GM23248 (cell line): ENCODE data around the gene KRT2. TPM values are rescaled to one million over a fixed set of nuclear protein-coding genes. Genes with fewer than 3 reads are reported as not detected.

Source experiments
- DNase-seq: peaks from one replicate; pipeline ENCODE4 v3.0.0-alpha.2; 2015
- H2AFZ ChIP-seq: fragments of 200-600 bp; sonication (generic); 2 replicates; pipeline ENCODE4 v1.6.1; 2016; ENCODE audit warnings: antibody characterized with exemption
- H3F3A ChIP-seq: fragments of 200-600 bp; sonication (generic); 2 replicates; pipeline ENCODE4 v1.6.1; 2016; ENCODE audit warnings: mild to moderate bottlenecking, antibody characterized with exemption, mixed run types; ENCODE audit not compliant: insufficient read depth
- H3K27ac ChIP-seq: fragments of 200-600 bp; sonication (generic); 2 replicates; pipeline ENCODE4 v1.5.1; 2016; ENCODE audit warnings: mild to moderate bottlenecking
- H3K27me3 ChIP-seq: fragments of 200-600 bp; sonication (generic); replicated peaks from 2 replicates; pipeline ENCODE4 v1.6.1; 2016; ENCODE audit warnings: mild to moderate bottlenecking; ENCODE audit not compliant: insufficient read depth
- H3K36me3 ChIP-seq: fragments of 200-600 bp; sonication (generic); 2 replicates; pipeline ENCODE4 v1.6.1; 2016; ENCODE audit warnings: low read depth, mild to moderate bottlenecking
- H3K4me1 ChIP-seq: fragments of 200-600 bp; sonication (generic); 2 replicates; pipeline ENCODE4 v1.6.1; 2016; ENCODE audit warnings: mild to moderate bottlenecking; ENCODE audit not compliant: insufficient read depth
- H3K4me2 ChIP-seq: fragments of 200-600 bp; sonication (generic); one replicate; pipeline ENCODE4 v1.6.1; 2016; ENCODE audit warnings: mild to moderate bottlenecking; ENCODE audit not compliant: unreplicated experiment
- H3K4me3 ChIP-seq: fragments of 200-600 bp; sonication (generic); 2 replicates; pipeline ENCODE4 v1.5.1; 2016; ENCODE audit warnings: mild to moderate bottlenecking
- H3K79me2 ChIP-seq: fragments of 200-600 bp; sonication (generic); 2 replicates; pipeline ENCODE4 v1.6.1; 2016; ENCODE audit warnings: mild to moderate bottlenecking; ENCODE audit not compliant: insufficient read depth
- H3K9ac ChIP-seq: fragments of 200-600 bp; sonication (generic); 2 replicates; pipeline ENCODE4 v1.6.1; 2016; ENCODE audit warnings: mild to moderate bottlenecking
- H3K9me2 ChIP-seq: fragments of 200-600 bp; sonication (generic); 2 replicates; pipeline ENCODE4 v1.6.1; 2016; ENCODE audit warnings: mixed run types, mild to moderate bottlenecking, moderate library complexity; ENCODE audit not compliant: insufficient read depth
- H3K9me3 ChIP-seq: fragments of 200-600 bp; sonication (generic); one replicate; pipeline ENCODE4 v1.6.1; 2017; ENCODE audit warnings: low read depth
- H4K20me1 ChIP-seq: fragments of 200-600 bp; sonication (generic); 2 replicates; pipeline ENCODE4 v1.6.0; 2016; ENCODE audit not compliant: insufficient read depth
- EZH2 ChIP-seq: fragments of 200-600 bp; sonication (generic); IDR thresholded peaks from 2 replicates; pipeline ENCODE4 v1.6.1; 2018; ENCODE audit warnings: antibody characterized with exemption, mild to moderate bottlenecking; ENCODE audit not compliant: insufficient read depth, poor library complexity, severe bottlenecking
- EZH2phosphoT487 ChIP-seq: fragments of 200-600 bp; sonication (generic); IDR thresholded peaks from 2 replicates; pipeline ENCODE4 v1.6.1; 2018; ENCODE audit warnings: antibody characterized with exemption, moderate library complexity, mild to moderate bottlenecking, low read depth; ENCODE audit not compliant: insufficient read depth
- WGBS, 2 experiments: methylation state at CpG; one replicate each; pipeline ENCODE4 v1.1.6; 2015 to 2017; ENCODE audit warnings: low lambda C conversion rate in 2 of 2, low coverage in 1 of 2; ENCODE audit errors: missing lambda C conversion rate in 2 of 2; 5-methylcytosine and 5-hydroxymethylcytosine counted together
- in situ Hi-C: fragments of 300-500 bp; cut with MboI; formaldehyde crosslinking; loops from 2 replicates; pipeline ENCODE4 v1.15.0; 2020
- polyA plus RNA-seq: library from polyadenylated mRNA; unstranded; fragments of >200 nt; fragmentation: Nextera tagmentation; extraction: Ambion mirVana; gene quantifications from 2 replicates; pipeline ENCODE4 v1.2.1, GENCODE V29; 2016
- total RNA-seq: library from RNA; depleted of rRNA; stranded (reverse); fragments of >200 nt; shearing (Covaris generic); gene quantifications from 2 replicates; pipeline ENCODE4 v1.2.3, GENCODE V29; 2014

The KRT2 gene
- total and polyA plus RNA-seq, 2 experiments from 2014 or later: not detected

GRCh38 chr12:52627395-52628110 is 24.5 kb downstream of the KRT2 start:
- no peak for DNase-seq
- WGBS, 2 experiments: 14 to 25% methylated on average over 2 of the region's 2 CpGs
- H3K4me1 ChIP-seq: no peaks in the 10 kb centered on the region
- H3F3A ChIP-seq: no peaks in the 10 kb centered on the region
- H3K4me2 ChIP-seq: no peak overlapping the region
- peaks cover 64% of the 10 kb centered on the region for H3K27me3 ChIP-seq
- no peak overlapping the region for H2AFZ ChIP-seq
- no peak overlapping the region for H3K4me3 ChIP-seq
- in situ Hi-C loops: no loop called here
- no peaks in the 10 kb centered on the region for H3K36me3 ChIP-seq
- no peak overlapping the region for H3K27ac ChIP-seq
- peaks cover 3% of the 10 kb centered on the region for H3K9me3 ChIP-seq
- no peaks in the 10 kb centered on the region for H3K9me2 ChIP-seq
- no peaks in the 10 kb centered on the region for H4K20me1 ChIP-seq
- TF ChIP-seq EZH2: no peak
- no peak for TF ChIP-seq EZH2phosphoT487
- no peaks in the 10 kb centered on the region for H3K79me2 ChIP-seq
- H3K9ac ChIP-seq: no peak overlapping the region

- Histone ChIP-seq H3F3A (no peaks in the 10 kb centered on the region), H4K20me1 (no peaks in the 10 kb centered on the region), H3K79me2 (no peaks in the 10 kb centered on the region), H3K27ac (no peak overlapping the region), H3K36me3 (no peaks in the 10 kb centered on the region), H3K9me3 (peaks cover 3% of the 10 kb centered on the region), H2AFZ (no peak overlapping the region), H3K27me3 (peaks cover 42% of the 10 kb centered on the region), H3K4me1 (no peaks in the 10 kb centered on the region), H3K9ac (no peak overlapping the region), H3K9me2 (no peaks in the 10 kb centered on the region), H3K4me2 (no peak overlapping the region), H3K4me3 (no peak overlapping the region)
- no peak for TF ChIP-seq EZH2phosphoT487
- TF ChIP-seq EZH2: no peak
- in situ Hi-C loops: no loop called here
- 55 to 60% methylated on average over 5 of the region's 5 CpGs for WGBS, 2 experiments
- no peak for DNase-seq
Measured at GRCh38 chr12:52622349-52622748, 29.7 kb downstream of the KRT2 start.

GRCh38 chr12:52618866-52619265 is 33.1 kb downstream of the KRT2 start:
- Histone ChIP-seq H3K4me1 (peaks cover 8% of the 10 kb centered on the region; the same call in 1 of the 2 replicates), H3K27me3 (peaks cover 22% of the 10 kb centered on the region), H3K9me2 (no peaks in the 10 kb centered on the region), H3K4me3 (no peak overlapping the region), H3K79me2 (no peaks in the 10 kb centered on the region), H3K9me3 (peaks cover 3% of the 10 kb centered on the region), H3K4me2 (no peak overlapping the region), H2AFZ (no peak overlapping the region), H3K27ac (no peak overlapping the region), H3K9ac (no peak overlapping the region), H3F3A (no peaks in the 10 kb centered on the region), H4K20me1 (no peaks in the 10 kb centered on the region), H3K36me3 (no peaks in the 10 kb centered on the region)
- no peak for TF ChIP-seq EZH2phosphoT487
- TF ChIP-seq EZH2: no peak
- DNase-seq: no peak
- WGBS, 2 experiments: 67 to 78% methylated on average over 2 of the region's 2 CpGs
- in situ Hi-C loops: no loop called here

- no peaks in the 10 kb centered on the region for H3K36me3 ChIP-seq
- H4K20me1 ChIP-seq: no peaks in the 10 kb centered on the region
- H3K79me2 ChIP-seq: no peaks in the 10 kb centered on the region
- in situ Hi-C loops: no loop called here
- no peak within 1 kb of the TSS for H3K4me3 ChIP-seq
- H3K9me2 ChIP-seq: no peaks in the 10 kb centered on the region
- no peak within 1 kb of the TSS for H3K27ac ChIP-seq
- no peak for DNase-seq
- peaks cover 8% of the 10 kb centered on the region; the same call in 1 of the 2 replicates for H3K4me1 ChIP-seq
- H3K4me2 ChIP-seq: no peak within 1 kb of the TSS
- no peaks in the 10 kb centered on the region for H3F3A ChIP-seq
- peaks cover 21% of the 10 kb centered on the region for H3K27me3 ChIP-seq
- H2AFZ ChIP-seq: no peak within 1 kb of the TSS
- TF ChIP-seq EZH2: no peak
- TF ChIP-seq EZH2phosphoT487: no peak
- 70 to 71% methylated on average over 14 of the region's 14 CpGs for WGBS, 2 experiments
- peaks cover 3% of the 10 kb centered on the region for H3K9me3 ChIP-seq
- no peak within 1 kb of the TSS for H3K9ac ChIP-seq
Measured at GRCh38 chr12:52618216-52618615, 33.8 kb downstream of the KRT2 start, which contains the start of gene KRT73. KRT73 (minus strand) TSS chr12:52618559; CDS start chr12:52618524, 35 bp downstream.
